GM18520 (cell line): ENCODE measurements around the gene BCL2.

Source experiments
- ATAC-seq: cut with Tn5 transposase; IDR thresholded peaks from one replicate; pipeline ENCODE4 v1.9.1; 2021; ENCODE audit not compliant: unreplicated experiment

The BCL2 gene

GRCh38 chr18:63288311-63288710, 31.3 kb downstream of the BCL2 start:
- no peak for ATAC-seq

GRCh38 chr18:63287691-63288220, 31.8 kb downstream of the BCL2 start:
- no peak for ATAC-seq

GRCh38 chr18:63286926-63287325, 32.6 kb downstream of the BCL2 start:
- no peak for ATAC-seq

DNA sequence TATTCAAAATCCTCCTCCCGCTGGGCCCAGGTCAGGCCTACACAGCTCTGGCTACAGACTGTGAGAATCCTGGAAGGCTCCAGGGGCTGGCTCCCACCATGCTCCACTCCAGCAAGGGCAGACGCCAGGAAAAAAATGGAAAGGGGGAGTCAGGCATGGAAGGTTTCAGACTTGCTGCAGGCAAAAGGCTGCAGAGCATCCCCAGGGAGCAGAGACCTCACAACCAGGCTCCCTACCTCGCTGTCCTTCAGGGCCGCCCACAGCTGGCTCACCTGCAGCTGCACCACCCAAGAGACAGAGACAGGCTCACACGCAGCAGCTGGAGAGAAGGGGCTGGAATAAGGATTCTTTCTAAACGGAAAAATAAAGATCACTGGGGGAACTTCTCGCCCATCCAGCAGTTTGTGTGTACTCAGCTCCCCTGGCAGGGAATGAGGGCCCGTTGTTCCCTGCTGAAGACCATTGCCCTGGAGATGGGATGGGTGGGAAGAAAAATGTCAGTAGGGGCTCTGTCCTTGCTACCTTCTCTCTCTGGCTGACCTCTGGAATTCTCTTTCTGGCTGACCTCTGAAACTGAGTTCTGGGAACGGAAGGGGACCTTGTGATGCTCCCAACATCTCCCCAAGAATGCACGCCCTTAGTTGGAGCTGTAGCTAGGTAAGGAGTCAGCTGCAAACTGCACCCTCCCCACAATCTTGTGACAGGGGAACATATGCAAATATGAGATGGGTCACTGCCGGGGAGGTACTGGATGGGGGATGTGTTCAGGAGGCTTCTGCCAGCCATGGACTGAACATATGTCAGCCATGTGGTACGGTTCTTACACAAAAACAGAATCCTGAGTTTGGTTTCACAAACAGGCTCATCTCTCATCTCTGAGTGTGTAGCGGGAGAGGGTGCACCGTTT, 34.5 kb downstream of the BCL2 start:
- peak; percentile 90 for ATAC-seq

- no peak for ATAC-seq
These were observed 35.3 kb downstream of the BCL2 start for GRCh38 chr18:63284173-63284799.

DNA sequence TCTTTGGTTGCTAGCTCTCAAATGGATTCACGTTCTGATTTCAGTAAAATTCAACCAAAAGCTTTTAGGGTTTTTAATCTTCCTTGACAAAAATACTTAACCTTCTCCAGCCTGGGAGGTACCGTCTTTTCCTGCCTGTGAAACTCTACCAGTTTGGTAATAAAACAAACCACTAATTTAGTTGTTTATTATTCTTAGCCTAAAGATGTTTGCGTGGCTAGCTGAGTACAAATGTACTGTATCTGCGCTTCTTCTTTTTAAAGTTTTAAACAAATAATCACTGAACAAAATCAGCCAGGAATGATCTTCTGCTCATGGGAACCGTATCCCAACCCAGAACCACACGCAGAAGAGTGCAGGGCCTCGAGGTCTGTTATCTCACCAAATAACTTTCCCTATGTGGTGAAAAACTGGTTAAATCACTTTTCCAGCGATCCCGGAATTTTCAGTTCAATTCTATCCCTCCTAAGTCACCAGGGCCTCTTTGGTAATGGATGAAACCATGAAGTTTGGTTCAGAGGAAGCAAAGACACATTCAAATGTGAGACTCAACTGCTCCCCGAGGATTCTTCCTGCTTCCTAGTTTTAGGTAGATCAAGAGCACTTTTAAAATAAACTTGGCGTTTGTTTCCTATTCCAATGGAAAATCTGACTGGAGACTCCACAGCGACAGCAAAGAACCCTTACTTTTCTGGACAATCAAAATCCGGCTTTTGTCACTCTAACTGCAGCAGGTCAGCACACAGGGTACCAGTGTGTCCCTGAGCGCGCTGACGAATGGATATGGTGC, 36.1 kb downstream of the BCL2 start:
- ATAC-seq, result no peak

DNA sequence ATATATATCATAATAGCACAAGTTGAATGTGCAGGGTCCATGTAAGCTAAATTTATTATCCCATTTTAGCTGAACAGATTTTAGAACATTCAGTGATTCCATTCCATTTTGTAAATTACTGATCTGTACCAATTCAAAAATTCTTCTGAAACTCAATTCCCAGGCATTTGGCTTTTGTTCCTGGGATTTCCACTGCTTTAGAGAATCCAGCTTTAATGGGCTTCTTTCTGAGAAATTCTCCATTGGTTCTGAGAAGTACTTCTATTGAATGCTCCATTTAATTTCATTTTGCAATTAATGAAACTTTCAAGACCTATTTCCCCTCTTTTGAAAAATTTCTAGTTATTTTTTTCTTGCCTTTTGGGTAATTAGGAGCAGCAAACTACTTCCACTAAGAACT, 36.8 kb downstream of the BCL2 start:
- no peak for ATAC-seq

- no peak for ATAC-seq
These were observed 46.2 kb downstream of the BCL2 start for GRCh38 chr18:63273222-63273927.

- ATAC-seq, result no peak
These were observed 46.9 kb downstream of the BCL2 start for GRCh38 chr18:63272638-63273037.

DNA sequence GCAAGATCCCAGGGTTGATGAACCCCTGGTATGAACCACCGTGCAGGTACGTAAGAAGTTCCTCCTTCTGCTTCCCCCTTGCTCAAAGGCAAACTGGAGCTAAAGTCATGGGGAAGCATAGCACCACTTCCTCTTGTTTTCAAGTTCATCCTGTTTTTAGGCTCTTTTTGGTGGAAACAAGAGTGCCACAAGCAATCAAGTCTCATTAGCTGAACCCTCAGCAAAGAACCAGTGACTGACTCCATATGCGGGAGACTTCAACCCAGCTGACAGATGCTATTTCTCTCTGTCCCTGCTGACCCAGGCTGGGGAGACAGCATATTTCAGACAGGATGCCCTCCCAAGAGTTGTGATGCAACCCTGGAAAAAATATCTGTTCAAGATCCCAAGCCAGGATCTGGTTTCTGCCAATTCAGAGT, 47.7 kb downstream of the BCL2 start:
- no peak for ATAC-seq

- ATAC-seq, result no peak
These were observed 48.4 kb downstream of the BCL2 start for GRCh38 chr18:63271148-63271547.

DNA sequence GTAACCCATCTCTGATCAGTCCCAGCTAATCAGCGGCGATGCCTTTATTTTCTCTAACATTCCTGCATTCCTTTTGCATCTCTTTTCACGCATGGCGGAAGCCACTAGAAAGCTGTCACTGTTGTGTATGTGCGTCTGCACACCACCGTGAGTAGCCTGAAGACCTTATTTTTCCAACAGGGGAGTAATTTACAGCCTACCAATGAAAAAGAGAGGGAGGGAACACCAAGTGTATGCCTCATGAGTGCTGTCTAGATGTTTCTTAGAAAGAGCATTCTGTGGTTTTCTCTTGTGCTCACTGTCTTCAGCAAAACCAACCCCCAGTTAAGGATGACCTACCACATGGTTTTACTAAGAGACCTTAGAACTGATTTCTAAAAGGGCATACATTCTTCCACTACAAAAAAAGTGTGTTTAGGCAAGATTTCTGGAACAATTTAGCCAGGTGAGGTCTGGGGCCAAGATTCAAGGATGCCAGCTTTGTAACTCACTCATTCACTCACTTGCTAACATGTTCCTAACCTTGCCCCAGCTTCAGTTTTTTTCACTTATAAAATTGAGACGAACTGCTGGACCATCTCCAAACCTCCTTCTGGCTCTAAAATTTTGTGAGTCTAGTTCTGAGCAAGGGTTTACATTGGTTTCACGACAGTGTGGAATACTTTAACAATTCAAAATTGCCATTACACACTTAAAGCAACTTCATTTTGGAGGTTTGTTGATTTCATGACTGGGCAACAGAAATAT, 51.4 kb downstream of the BCL2 start:
- no peak for ATAC-seq

- no peak for ATAC-seq
These were observed 52.4 kb downstream of the BCL2 start for GRCh38 chr18:63266888-63267790.

DNA sequence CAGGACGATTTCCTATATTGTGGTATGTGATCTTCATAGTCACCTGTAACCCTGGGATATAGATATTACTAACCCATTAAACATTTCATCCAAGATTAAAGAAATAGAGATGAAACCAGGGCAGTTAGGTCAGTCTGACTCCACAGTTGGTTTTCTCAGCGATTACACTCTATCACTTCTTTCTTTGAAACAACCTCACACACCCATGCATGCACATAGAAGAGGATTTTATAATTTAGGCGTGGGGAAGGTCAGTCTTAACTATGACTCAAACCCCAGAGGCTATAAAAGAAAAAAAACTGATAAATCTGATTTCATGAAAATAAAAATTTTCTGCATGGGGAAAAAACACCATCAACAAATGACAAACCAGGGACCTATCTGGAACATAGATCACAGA, 54.2 kb downstream of the BCL2 start:
- no peak for ATAC-seq

GRCh38 chr18:63264871-63265270, 54.7 kb downstream of the BCL2 start:
- no peak for ATAC-seq

DNA sequence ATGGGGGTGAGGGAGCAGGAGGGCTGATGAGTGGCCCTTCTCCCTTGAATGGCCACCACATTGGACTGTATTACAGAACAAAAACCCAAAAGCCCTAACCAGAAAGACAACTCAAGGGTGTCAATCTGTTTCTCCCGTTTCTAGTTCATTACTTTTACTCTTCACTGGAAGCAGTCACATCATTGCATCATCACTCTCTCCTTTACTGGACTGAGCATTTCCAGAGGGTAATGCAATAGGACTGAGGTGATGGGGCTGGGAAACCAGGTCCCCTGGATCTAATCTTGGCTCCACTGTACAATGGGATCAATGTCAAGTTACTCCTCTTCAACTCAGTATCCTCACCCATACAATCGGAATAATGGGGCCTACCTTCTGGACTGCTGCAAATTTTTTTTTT, 56.1 kb downstream of the BCL2 start:
- no peak for ATAC-seq

GRCh38 chr18:63262369-63263335, 56.9 kb downstream of the BCL2 start:
- no peak for ATAC-seq

- ATAC-seq, result no peak
These were observed 58.5 kb downstream of the BCL2 start for GRCh38 chr18:63261029-63261428.
